GM12892 (cell line): ENCODE data around the gene IGF2BP1.
"Not testable (repeated sequence)": the region's sequence is repeated elsewhere in the genome, so short reads cannot be mapped to it uniquely, and the experiment has no call there.

Source experiments
- DNase-seq: peaks from one replicate; pipeline ENCODE4 v3.0.0; 2011; ENCODE audit not compliant: insufficient read length
- FAIRE-seq: peaks from 2 replicates; lab custom pipeline; 2011; peaks lifted over from hg19 to GRCh38; lab: Jason Lieb, UNC
- POLR2A ChIP-seq: IDR thresholded peaks from 2 replicates; pipeline ENCODE4 v1.6.1; 2011; ENCODE audit warnings: low read depth, low read length, control low read depth
- POLR2AphosphoS5 ChIP-seq: IDR thresholded peaks from 2 replicates; pipeline ENCODE4 v1.6.1; 2011; ENCODE audit warnings: low read depth, low read length, control low read depth
- TAF1 ChIP-seq: IDR thresholded peaks from 2 replicates; pipeline ENCODE4 v1.6.1; 2011; ENCODE audit warnings: low read depth, mild to moderate bottlenecking, control low read depth, low read length, borderline replicate concordance

The IGF2BP1 gene

GRCh38 chr17:49074851-49075540 is 77.8 kb downstream of the IGF2BP1 start:
- TF ChIP-seq POLR2A: no peak
- TF ChIP-seq POLR2AphosphoS5: no peak
- no peak for TF ChIP-seq TAF1
- no peak for DNase-seq
- FAIRE-seq: no peak

GRCh38 chr17:49076573-49077384 is 79.6 kb downstream of the IGF2BP1 start:
- DNase-seq (no peak), FAIRE-seq (no peak)
- TF ChIP-seq POLR2AphosphoS5: no peak
- no peak for TF ChIP-seq TAF1
- TF ChIP-seq POLR2A: no peak

GRCh38 chr17:49078248-49078647 is 81.1 kb downstream of the IGF2BP1 start:
- FAIRE-seq (no peak), DNase-seq (no peak)
- TF ChIP-seq POLR2AphosphoS5: no peak
- no peak for TF ChIP-seq TAF1
- no peak for TF ChIP-seq POLR2A

- FAIRE-seq: no peak
These were observed 82.9 kb downstream of the IGF2BP1 start for GRCh38 chr17:49079840-49080663.

GRCh38 chr17:49082231-49082630 is 85.0 kb downstream of the IGF2BP1 start:
- FAIRE-seq: no peak

More at GRCh38 chr17:49079840-49080663, 82.9 kb downstream of the IGF2BP1 start:
- TF ChIP-seq TAF1 (no peak), POLR2AphosphoS5 (no peak), POLR2A (no peak)
- DNase-seq: no peak

GRCh38 chr17:49085046-49085445 is 87.9 kb downstream of the IGF2BP1 start:
- DNase-seq, FAIRE-seq: not testable (repeated sequence)

More at GRCh38 chr17:49082231-49082630, 85.0 kb downstream of the IGF2BP1 start:
- no peak for DNase-seq
- TF ChIP-seq POLR2AphosphoS5 (no peak), POLR2A (no peak), TAF1 (no peak)

- DNase-seq (no peak), FAIRE-seq (no peak)
- TF ChIP-seq POLR2A: no peak
- no peak for TF ChIP-seq POLR2AphosphoS5
- no peak for TF ChIP-seq TAF1
These were observed 88.6 kb downstream of the IGF2BP1 start for GRCh38 chr17:49085565-49086315.

GRCh38 chr17:49086316-49086605 is 89.1 kb downstream of the IGF2BP1 start:
- TF ChIP-seq POLR2AphosphoS5 (no peak), TAF1 (no peak), POLR2A (no peak)
- FAIRE-seq: no peak
- no peak for DNase-seq

GRCh38 chr17:49086649-49087048 is 89.5 kb downstream of the IGF2BP1 start:
- TF ChIP-seq TAF1 (no peak), POLR2A (no peak)
- FAIRE-seq (no peak), DNase-seq (no peak)

GRCh38 chr17:49089094-49089493 is 91.9 kb downstream of the IGF2BP1 start:
- TF ChIP-seq POLR2AphosphoS5 (no peak), TAF1 (no peak), POLR2A (no peak)
- FAIRE-seq (no peak), DNase-seq (no peak)

GRCh38 chr17:49090878-49091594 is 93.9 kb downstream of the IGF2BP1 start:
- FAIRE-seq (no peak), DNase-seq (no peak)
- TF ChIP-seq TAF1 (no peak), POLR2AphosphoS5 (no peak), POLR2A (no peak)
